Measurements from ENCODE around the gene PPT1. TPM values are rescaled to one million over a fixed set of nuclear protein-coding genes. Genes with fewer than 3 reads are reported as not detected.

PPT1 gene
- polyA plus RNA-seq, 2 of the 4 experiments (the other 2 are of a cell fraction) = 40.2 to 56.7 TPM

- ChIA-PET CTCF (no interaction called here), POLR2A (no interaction called here)
- H3K4me2 ChIP-seq = no peak overlapping the region
- DNase-seq (ENCODE audit: low read depth in 1 of 2, low spot score in 1 of 2) (no peak), ATAC-seq (no peak), FAIRE-seq (no peak)
- no peak overlapping the region for H3K27ac ChIP-seq
- no peak for TF ChIP-seq JUN (IDR thresholded peaks at IDR 0.05)
- no peak for TF ChIP-seq HMGXB4 (CRISPR knock-in tag; IDR thresholded peaks at IDR 0.05; ENCODE audit: borderline replicate concordance)
- TF ChIP-seq REST (IDR thresholded peaks at IDR 0.05) = no peak
- no peak for TF ChIP-seq GATA3 (IDR thresholded peaks at IDR 0.05; ENCODE audit: borderline replicate concordance)
- no peak for TF ChIP-seq CHD2 (IDR thresholded peaks at IDR 0.05; ENCODE audit: low read length, partially characterized antibody)
- TF ChIP-seq ZNF302 (CRISPR knock-in tag; IDR thresholded peaks at IDR 0.05) = no peak
- no peak for TF ChIP-seq FOSB (CRISPR knock-in tag; IDR thresholded peaks at IDR 0.05)
- no peak for TF ChIP-seq CBX2 (IDR thresholded peaks at IDR 0.05; ENCODE audit: borderline replicate concordance, low read depth)
- no peak for TF ChIP-seq HOXB5 (CRISPR knock-in tag; IDR thresholded peaks at IDR 0.05)
- TF ChIP-seq ZFP36 (IDR thresholded peaks at IDR 0.05; ENCODE audit: borderline replicate concordance, partially characterized antibody) = no peak
- TF ChIP-seq, protein P1, sequence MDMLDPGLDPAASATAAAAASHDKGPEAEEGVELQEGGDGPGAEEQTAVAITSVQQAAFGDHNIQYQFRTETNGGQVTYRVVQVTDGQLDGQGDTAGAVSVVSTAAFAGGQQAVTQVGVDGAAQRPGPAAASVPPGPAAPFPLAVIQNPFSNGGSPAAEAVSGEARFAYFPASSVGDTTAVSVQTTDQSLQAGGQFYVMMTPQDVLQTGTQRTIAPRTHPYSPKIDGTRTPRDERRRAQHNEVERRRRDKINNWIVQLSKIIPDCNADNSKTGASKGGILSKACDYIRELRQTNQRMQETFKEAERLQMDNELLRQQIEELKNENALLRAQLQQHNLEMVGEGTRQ (IDR thresholded peaks at IDR 0.05) = no peak
- no peak for TF ChIP-seq KDM5A (IDR thresholded peaks at IDR 0.05)
- no peak for TF ChIP-seq CEBPB (IDR thresholded peaks at IDR 0.05)
- WGBS (ENCODE audit: missing lambda C conversion rate) = 100% methylated on average over 3 of the region's 3 CpGs
- H3K4me3 ChIP-seq = no peak overlapping the region
- peaks cover 29% of the 10 kb centered on the region for H3K4me1 ChIP-seq
- H3K9me3 ChIP-seq = no peaks in the 10 kb centered on the region
These were observed 51.3 kb downstream of the PPT1 start for GRCh38 chr1:40045766-40046165.

- CTCF ChIA-PET = interaction anchor here (1.7 kb wide), 1 partner anchor 13 kb away, joined by 5 read pairs; no protein-coding TSS in a partner anchor
- no peak for DNase-seq (ENCODE audit: low read depth in 1 of 2, low spot score in 1 of 2)
- Histone ChIP-seq H3K27ac (no peak overlapping the region), H3K4me2 (no peak overlapping the region), H3K4me1 (peaks cover 29% of the 10 kb centered on the region), H3K9me3 (no peaks in the 10 kb centered on the region), H3K4me3 (no peak overlapping the region)
- WGBS (ENCODE audit: missing lambda C conversion rate) = 85% methylated on average over 4 of the region's 4 CpGs
- POLR2A ChIA-PET = no interaction called here
- FAIRE-seq = no peak
- no peak for ATAC-seq
- TF ChIP-seq HES2 (IDR thresholded peaks at IDR 0.05) (no peak), RAD21 (conservative IDR thresholded peaks at IDR 0.05 in 1 of 2, IDR thresholded peaks at IDR 0.05 in 1 of 2) (no peak), GATA3 (IDR thresholded peaks at IDR 0.05; ENCODE audit: borderline replicate concordance) (no peak), REST (IDR thresholded peaks at IDR 0.05) (no peak), POLR2AphosphoS2 (conservative IDR thresholded peaks at IDR 0.05; ENCODE audit: low read length) (no peak), PBX3 (IDR thresholded peaks at IDR 0.05) (no peak), MAFK (IDR thresholded peaks at IDR 0.05; ENCODE audit: partially characterized antibody) (no peak), HMGXB4 (CRISPR knock-in tag; IDR thresholded peaks at IDR 0.05; ENCODE audit: borderline replicate concordance) (no peak), CBX2 (IDR thresholded peaks at IDR 0.05; ENCODE audit: borderline replicate concordance, low read depth) (no peak), HDAC2 (IDR thresholded peaks at IDR 0.05) (no peak), RCOR1 (IDR thresholded peaks at IDR 0.05; ENCODE audit: low read depth, low read length) (no peak)
These were observed 51.9 kb downstream of the PPT1 start for GRCh38 chr1:40045182-40045581.

Data from A549 (cell line).